ENCODE results near the gene DNTT. TPM values are rescaled to one million over a fixed set of nuclear protein-coding genes. Genes with fewer than 3 reads are reported as not detected.

DNTT gene
- total RNA-seq, 4 donors from 2014 or later, result not detected

DNA sequence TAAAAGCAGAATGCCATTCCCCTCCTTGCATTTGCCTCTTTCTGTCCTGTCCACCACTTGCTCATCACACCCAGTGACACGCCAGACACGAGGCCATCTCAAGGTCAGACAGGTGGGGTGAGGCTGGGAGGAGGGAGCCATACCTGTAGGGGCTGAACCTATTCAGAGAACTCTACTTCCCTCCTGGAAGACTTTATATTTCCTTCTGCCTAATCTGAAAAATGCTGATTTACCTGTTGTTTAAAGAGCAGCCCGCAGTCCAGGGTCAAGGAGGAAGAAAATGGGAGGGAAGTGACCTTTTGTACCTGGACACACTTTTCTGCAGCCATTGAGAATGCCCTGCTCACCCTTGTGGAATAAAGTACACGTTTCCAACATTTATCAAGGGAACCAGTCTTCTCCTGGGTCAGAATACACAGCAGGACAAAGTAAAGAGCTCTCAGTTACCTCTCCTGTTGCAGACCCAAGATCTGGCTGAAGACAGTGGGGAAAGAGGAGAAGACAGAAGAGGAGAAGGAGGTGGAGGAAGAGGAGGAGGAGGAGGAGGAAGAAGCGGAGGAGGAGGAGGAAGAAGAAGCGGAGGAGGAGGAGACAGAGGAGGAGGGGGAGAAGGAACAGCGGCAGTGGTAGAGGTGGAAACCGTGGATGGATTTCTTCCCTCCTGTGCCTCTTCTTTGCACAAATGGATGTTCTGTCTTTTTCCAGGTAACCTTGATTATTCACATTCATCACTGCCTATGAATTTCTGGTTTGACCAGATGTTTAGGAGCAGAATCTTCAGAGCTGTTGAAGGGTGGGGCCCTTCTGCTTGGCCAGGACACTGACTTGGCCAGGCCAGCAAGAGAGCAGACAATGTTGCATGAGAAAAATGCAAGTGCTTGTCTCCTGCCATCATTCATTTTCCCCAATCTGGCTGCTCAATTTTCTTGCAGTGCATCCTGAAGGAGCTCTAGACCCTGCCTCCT lies 31.6 kb upstream of the DNTT start:
- H3K4me3 ChIP-seq, result no peak overlapping the region
- no peak overlapping the region for H3K27ac ChIP-seq
- H3K27me3 ChIP-seq, result no peaks in the 10 kb centered on the region
- intact Hi-C loops (cut with DNase I; ENCODE audit: low total_unique reads), result no loop called here
- H3K36me3 ChIP-seq, result no peaks in the 10 kb centered on the region
- DNase-seq, result no peak
- TF ChIP-seq, protein P1, sequence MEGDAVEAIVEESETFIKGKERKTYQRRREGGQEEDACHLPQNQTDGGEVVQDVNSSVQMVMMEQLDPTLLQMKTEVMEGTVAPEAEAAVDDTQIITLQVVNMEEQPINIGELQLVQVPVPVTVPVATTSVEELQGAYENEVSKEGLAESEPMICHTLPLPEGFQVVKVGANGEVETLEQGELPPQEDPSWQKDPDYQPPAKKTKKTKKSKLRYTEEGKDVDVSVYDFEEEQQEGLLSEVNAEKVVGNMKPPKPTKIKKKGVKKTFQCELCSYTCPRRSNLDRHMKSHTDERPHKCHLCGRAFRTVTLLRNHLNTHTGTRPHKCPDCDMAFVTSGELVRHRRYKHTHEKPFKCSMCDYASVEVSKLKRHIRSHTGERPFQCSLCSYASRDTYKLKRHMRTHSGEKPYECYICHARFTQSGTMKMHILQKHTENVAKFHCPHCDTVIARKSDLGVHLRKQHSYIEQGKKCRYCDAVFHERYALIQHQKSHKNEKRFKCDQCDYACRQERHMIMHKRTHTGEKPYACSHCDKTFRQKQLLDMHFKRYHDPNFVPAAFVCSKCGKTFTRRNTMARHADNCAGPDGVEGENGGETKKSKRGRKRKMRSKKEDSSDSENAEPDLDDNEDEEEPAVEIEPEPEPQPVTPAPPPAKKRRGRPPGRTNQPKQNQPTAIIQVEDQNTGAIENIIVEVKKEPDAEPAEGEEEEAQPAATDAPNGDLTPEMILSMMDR (IDR thresholded peaks at IDR 0.05 in 4 of 5, conservative IDR thresholded peaks at IDR 0.05 in 1 of 5), result no peak
- no peak for TF ChIP-seq POLR2A (IDR thresholded peaks at IDR 0.05)
- H3K4me1 ChIP-seq, result peaks cover 6 to 11% of the 10 kb centered on the region in 2 donors
- in situ Hi-C loops (cut with MboI; ENCODE audit: low sequenced_read_pairs in 4 of 4), result no loop called here
- H3K9me3 ChIP-seq, result no peaks in the 10 kb centered on the region
- ATAC-seq, result no peak

GRCh38 chr10:96275685-96276418 lies 28.4 kb upstream of the DNTT start:
- TF ChIP-seq, protein P1 (IDR thresholded peaks at IDR 0.05 in 4 of 5, conservative IDR thresholded peaks at IDR 0.05 in 1 of 5), result no peak
- TF ChIP-seq POLR2A (IDR thresholded peaks at IDR 0.05), result no peak
- DNase-seq, result no peak

DNA sequence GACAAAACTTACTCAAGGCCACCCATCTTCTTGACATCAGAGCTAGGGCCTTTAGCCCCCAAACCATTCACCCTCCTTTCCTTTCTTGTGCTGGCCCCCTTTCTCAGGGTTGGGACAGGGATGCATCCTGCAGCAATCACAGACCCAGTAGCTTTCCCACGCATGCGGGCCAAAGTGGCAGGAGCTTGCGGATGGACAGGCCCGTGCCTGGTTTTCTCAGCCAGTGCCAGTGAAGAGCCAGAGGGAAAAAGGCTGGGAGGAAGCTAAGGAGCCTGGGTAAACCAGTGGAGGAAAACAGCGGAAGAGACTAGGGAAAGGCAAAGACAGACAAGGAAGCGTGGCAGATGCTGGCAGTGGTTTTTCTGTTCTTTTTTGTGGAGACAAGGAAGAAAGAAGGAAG lies 27.8 kb upstream of the DNTT start:
- in situ Hi-C loops (cut with MboI; ENCODE audit: low sequenced_read_pairs in 4 of 4) (loop anchor here in 1 of 4 donors (25.0 kb wide), 1 partner anchor 239 kb away; the partner anchor contains the start of gene CCNJ), intact Hi-C loops (cut with DNase I; ENCODE audit: low total_unique reads) (no loop called here)
- TF ChIP-seq, protein P1 (IDR thresholded peaks at IDR 0.05 in 4 of 5, conservative IDR thresholded peaks at IDR 0.05 in 1 of 5), result no peak
- no peak for TF ChIP-seq POLR2A (IDR thresholded peaks at IDR 0.05)
- Histone ChIP-seq H3K4me1 (peaks cover 0 to 5% of the 10 kb centered on the region in 2 donors), H3K9me3 (no peaks in the 10 kb centered on the region), H3K36me3 (no peaks in the 10 kb centered on the region), H3K4me3 (no peak overlapping the region), H3K27me3 (no peaks in the 10 kb centered on the region), H3K27ac (no peak overlapping the region)
- no peak for ATAC-seq
- no peak for DNase-seq

More at GRCh38 chr10:96275685-96276418, 28.4 kb upstream of the DNTT start:
- H3K27ac ChIP-seq, result no peak overlapping the region
- no peak for ATAC-seq
- H3K36me3 ChIP-seq, result no peaks in the 10 kb centered on the region
- intact Hi-C loops (cut with DNase I; ENCODE audit: low total_unique reads) (no loop called here), in situ Hi-C loops (cut with MboI; ENCODE audit: low sequenced_read_pairs in 4 of 4) (loop anchor here in 1 of 4 donors (25.0 kb wide), 1 partner anchor 239 kb away; the partner anchor contains the start of gene CCNJ)
- no peaks in the 10 kb centered on the region for H3K9me3 ChIP-seq
- H3K27me3 ChIP-seq, result no peaks in the 10 kb centered on the region
- H3K4me3 ChIP-seq, result no peak overlapping the region
- peaks cover 4 to 11% of the 10 kb centered on the region in 2 donors for H3K4me1 ChIP-seq

- no peak for TF ChIP-seq POLR2A (IDR thresholded peaks at IDR 0.05)
- TF ChIP-seq, protein P1 (IDR thresholded peaks at IDR 0.05 in 4 of 5, conservative IDR thresholded peaks at IDR 0.05 in 1 of 5), result no peak
- in situ Hi-C loops (cut with MboI; ENCODE audit: low sequenced_read_pairs in 4 of 4) (loop anchor here in 1 of 4 donors (25.0 kb wide), 1 partner anchor 240 kb away; the partner anchor contains the start of gene CCNJ), intact Hi-C loops (cut with DNase I; ENCODE audit: low total_unique reads) (no loop called here)
- H3K4me1 ChIP-seq, result peaks cover 0 to under 1% of the 10 kb centered on the region in 2 donors
- H3K9me3 ChIP-seq, result no peaks in the 10 kb centered on the region
- no peak overlapping the region for H3K27ac ChIP-seq
- ATAC-seq (no peak), DNase-seq (no peak)
- H3K27me3 ChIP-seq, result no peaks in the 10 kb centered on the region
- H3K4me3 ChIP-seq, result no peak overlapping the region
- H3K36me3 ChIP-seq, result no peaks in the 10 kb centered on the region
These were observed 27.4 kb upstream of the DNTT start for GRCh38 chr10:96276831-96277230.
